NCI-H1092 treated with DMSO at 0.1 percent for 48 hours (cell line): ENCODE results near the gene LCN12.

Experiments used
- DNase-seq: peaks from one replicate; lab custom pipeline; 2025; lab: John Stamatoyannopoulos, UW

LCN12 gene

GRCh38 chr9:136951541-136952320 lies at the start of gene LCN12:
LCN12 (plus strand) TSS chr9:136952273; CDS start chr9:136952328, 55 bp downstream.
- DNase-seq: no peak

GRCh38 chr9:136903041-136903554 lies 49.0 kb upstream of the LCN12 start:
- no peak for DNase-seq

- DNase-seq: no peak
Observed at GRCh38 chr9:136906266-136906665, 45.8 kb upstream of the LCN12 start.

- no peak for DNase-seq
Observed at GRCh38 chr9:136907011-136907914, 44.8 kb upstream of the LCN12 start.

- no peak for DNase-seq
Observed at GRCh38 chr9:136910197-136910900, 41.7 kb upstream of the LCN12 start.

GRCh38 chr9:136910901-136911245 lies 41.2 kb upstream of the LCN12 start:
- DNase-seq: no peak

GRCh38 chr9:136913701-136914438 lies 38.2 kb upstream of the LCN12 start:
- DNase-seq: no peak

GRCh38 chr9:136915632-136916329 lies 36.3 kb upstream of the LCN12 start:
- DNase-seq: no peak

GRCh38 chr9:136916330-136917184 lies 35.5 kb upstream of the LCN12 start:
- no peak for DNase-seq

- no peak for DNase-seq
Observed at GRCh38 chr9:136917902-136918301, 34.2 kb upstream of the LCN12 start.

- DNase-seq: no peak
Observed at GRCh38 chr9:136920069-136920468, 32.0 kb upstream of the LCN12 start.

GRCh38 chr9:136920734-136921231 lies 31.3 kb upstream of the LCN12 start:
- no peak for DNase-seq

GRCh38 chr9:136921307-136921706 lies 30.8 kb upstream of the LCN12 start:
- no peak for DNase-seq

GRCh38 chr9:136921718-136922117 lies 30.4 kb upstream of the LCN12 start:
- no peak for DNase-seq

- DNase-seq: no peak
Observed at GRCh38 chr9:136922540-136922939, 29.5 kb upstream of the LCN12 start.

- no peak for DNase-seq
Observed at GRCh38 chr9:136923881-136924280, 28.2 kb upstream of the LCN12 start.

- no peak for DNase-seq
Observed at GRCh38 chr9:136925414-136926153, 26.5 kb upstream of the LCN12 start.

GRCh38 chr9:136926154-136926704 lies 25.8 kb upstream of the LCN12 start:
- DNase-seq: no peak

- no peak for DNase-seq
Observed at GRCh38 chr9:136926749-136927148, 25.3 kb upstream of the LCN12 start.
